GM10248 (cell line): ENCODE results near the gene MYO7A.

Experiments used
- CTCF ChIA-PET: fragments of 300-600 bp; sonication (Branson Sonifier 250); formaldehyde crosslinking; extraction: SDS; loops from one replicate; lab custom pipeline; 2021; ENCODE audit warnings: antibody characterized with exemption; lab: Yijun Ruan, JAX
- POLR2A ChIA-PET: fragments of 350-650 bp; sonication (Branson Sonifier 250); formaldehyde crosslinking; extraction: SDS; loops from one replicate; lab custom pipeline; 2020; ENCODE audit warnings: antibody characterized with exemption; lab: Yijun Ruan, JAX
- DNase-seq: peaks from one replicate; pipeline ENCODE4 v3.0.0; 2012; ENCODE audit errors: extremely low spot score
- CTCF ChIP-seq: IDR thresholded peaks from 2 replicates; pipeline ENCODE4 v1.5.1; 2012; ENCODE audit warnings: mild to moderate bottlenecking, low read depth; ENCODE audit errors: extremely low read depth, missing control alignments, control extremely low read depth

Gene MYO7A

DNA sequence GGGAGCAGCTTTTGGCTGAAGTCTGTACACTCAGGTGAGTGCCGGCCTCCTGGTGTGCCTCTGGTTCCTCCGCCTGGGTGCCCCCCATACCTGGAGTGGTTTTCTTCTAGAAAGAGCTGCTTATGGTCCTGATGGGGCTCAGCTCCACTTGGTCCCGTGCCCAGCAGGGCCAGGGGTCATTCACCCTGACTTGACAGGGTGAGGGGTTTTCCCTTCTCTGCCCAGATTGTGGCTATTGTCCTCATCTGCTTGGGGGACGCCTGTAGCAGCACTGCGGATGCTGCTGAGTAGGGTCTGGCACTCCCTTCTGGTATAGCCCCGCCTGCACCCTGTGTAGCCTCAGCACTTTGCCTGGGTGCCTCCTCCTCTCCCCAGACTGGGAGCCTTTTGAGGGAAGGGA is 17.2 kb upstream of the MYO7A start:
- ChIA-PET POLR2A (no interaction called here), CTCF (interaction anchor here (0.7 to 7.5 kb wide), 5 partner anchors 16 to 192 kb away, joined by 3 to 57 read pairs (median 5); partner anchors contain the start of gene MYO7A)
- DNase-seq: no peak
- TF ChIP-seq CTCF: no peak

GRCh38 chr11:77111277-77111676 is 16.8 kb upstream of the MYO7A start:
- ChIA-PET CTCF (interaction anchor here (1.4 to 7.5 kb wide), 4 partner anchors 16 to 192 kb away, joined by 4 to 57 read pairs (median 7); partner anchors contain the start of gene MYO7A), POLR2A (no interaction called here)
- TF ChIP-seq CTCF: no peak
- no peak for DNase-seq

- DNase-seq: no peak
- ChIA-PET POLR2A (interaction anchor here (0.6 kb wide), 1 partner anchor 64 kb away, joined by 5 read pairs; no protein-coding TSS in a partner anchor), CTCF (interaction anchor here (5.9 to 7.5 kb wide), 2 partner anchors 16 to 21 kb away, joined by 38 to 57 read pairs; partner anchors contain the start of gene MYO7A)
- no peak for TF ChIP-seq CTCF
Measured at GRCh38 chr11:77111946-77112345, 16.1 kb upstream of the MYO7A start.

DNA sequence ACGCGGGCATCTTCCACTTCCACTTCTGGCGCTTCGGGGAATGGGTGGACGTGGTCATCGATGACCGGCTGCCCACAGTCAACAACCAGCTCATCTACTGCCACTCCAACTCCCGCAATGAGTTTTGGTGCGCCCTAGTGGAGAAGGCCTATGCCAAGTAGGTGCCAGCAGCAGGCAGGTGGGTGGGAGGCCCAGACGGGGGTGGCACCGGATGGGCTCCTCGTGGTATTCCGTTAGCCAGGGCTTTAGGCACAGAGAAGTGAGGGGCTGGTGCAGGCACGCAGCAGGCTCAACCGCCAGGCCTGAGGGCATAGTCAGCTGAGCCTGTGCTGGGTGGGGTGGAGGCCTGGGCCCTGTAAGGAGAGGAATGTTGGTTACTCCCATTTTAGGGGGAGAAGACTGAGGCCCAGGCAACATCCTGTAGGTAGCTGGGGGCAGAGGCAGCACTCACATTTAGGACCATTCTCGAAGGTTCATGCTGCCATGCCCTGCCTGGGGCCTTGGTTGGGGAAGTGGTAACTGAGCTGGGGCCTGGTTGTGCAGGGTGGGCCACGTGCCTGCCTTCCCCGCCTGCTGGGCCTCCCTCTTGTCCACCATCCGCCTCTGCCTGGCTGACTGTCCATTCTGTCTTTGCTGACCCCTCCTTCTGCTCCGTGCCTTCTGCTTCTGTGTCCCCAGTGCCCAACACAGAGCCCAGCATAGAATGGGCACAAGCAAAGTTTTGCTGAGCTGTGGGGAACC is 15.2 kb upstream of the MYO7A start:
- TF ChIP-seq CTCF: no peak
- ChIA-PET POLR2A (interaction anchor here (0.6 kb wide), 1 partner anchor 65 kb away, joined by 5 read pairs; no protein-coding TSS in a partner anchor), CTCF (interaction anchor here (0.9 to 7.5 kb wide), 5 partner anchors 8 to 65 kb away, joined by 4 to 57 read pairs (median 14); partner anchors contain the start of gene MYO7A)
- no peak for DNase-seq

DNA sequence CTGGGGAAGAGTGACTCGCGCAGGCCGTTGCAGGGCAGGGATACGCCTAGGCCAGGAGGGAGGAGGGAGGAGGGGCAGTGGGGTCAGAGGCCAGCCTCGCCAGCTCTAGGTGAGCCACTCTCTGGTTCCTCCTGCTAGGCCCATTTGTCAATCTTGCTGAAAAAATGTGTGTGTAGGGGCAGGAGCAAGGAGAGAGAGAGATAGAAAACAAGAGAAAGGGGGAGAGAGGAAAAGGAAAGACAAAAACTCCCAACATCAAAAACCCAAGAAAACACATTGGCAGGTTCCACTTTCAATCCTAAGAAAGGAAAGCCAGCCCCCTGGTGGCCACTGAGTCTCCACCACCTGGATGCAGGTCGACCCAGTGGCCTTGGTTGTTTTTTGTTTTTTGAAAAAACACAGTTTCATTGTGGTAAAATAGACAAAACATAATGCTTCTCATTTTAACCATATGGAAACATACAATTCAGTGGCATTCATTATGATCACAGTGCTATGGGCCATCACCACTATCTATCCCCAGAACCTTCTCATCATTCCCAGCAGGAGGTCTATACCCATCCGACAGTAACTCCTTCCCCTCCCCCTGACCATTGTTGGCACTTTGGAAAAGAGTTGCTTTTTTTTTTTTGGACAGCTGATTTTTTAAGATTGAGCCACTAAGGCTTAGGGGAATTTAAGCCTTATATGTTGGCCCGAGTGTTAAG is 14.5 kb upstream of the MYO7A start:
- TF ChIP-seq CTCF: no peak
- peak; percentile 53 for DNase-seq
- POLR2A ChIA-PET: no interaction called here
- CTCF ChIA-PET: interaction anchor here (0.9 to 7.5 kb wide), 6 partner anchors 9 to 66 kb away, joined by 3 to 57 read pairs (median 10); partner anchors contain the start of gene MYO7A

DNA sequence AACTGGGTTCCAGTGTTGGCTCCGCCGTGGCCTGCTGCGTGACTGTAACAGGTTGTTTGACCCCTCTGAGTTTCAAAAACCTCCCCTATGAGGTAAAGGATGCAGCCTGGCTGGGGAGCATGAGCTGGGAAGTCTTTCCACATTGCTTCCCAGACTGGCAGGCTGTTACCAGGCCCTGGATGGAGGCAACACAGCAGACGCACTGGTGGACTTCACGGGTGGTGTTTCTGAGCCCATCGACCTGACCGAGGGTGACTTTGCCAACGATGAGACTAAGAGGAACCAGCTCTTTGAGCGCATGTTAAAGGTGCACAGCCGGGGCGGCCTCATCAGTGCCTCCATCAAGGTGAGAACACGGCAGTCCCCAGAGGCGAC is 14.0 kb upstream of the MYO7A start:
- DNase-seq: no peak
- TF ChIP-seq CTCF: no peak
- POLR2A ChIA-PET: no interaction called here
- CTCF ChIA-PET: interaction anchor here (1.3 to 7.5 kb wide), 5 partner anchors 14 to 66 kb away, joined by 3 to 57 read pairs (median 14); partner anchors contain the start of gene MYO7A
